GM19397 (cell line): ENCODE measurements around the gene FAM118B.

Experiments
- ATAC-seq: cut with Tn5 transposase; IDR thresholded peaks from one replicate; pipeline ENCODE4 v1.9.1; 2021; ENCODE audit warnings: mild to moderate bottlenecking, moderate library complexity; ENCODE audit not compliant: unreplicated experiment

FAM118B gene

GRCh38 chr11:126267650-126268049 lies 56.1 kb downstream of the FAM118B start:
- ATAC-seq = no peak

- no peak for ATAC-seq
Measured at GRCh38 chr11:126268361-126268707, 56.8 kb downstream of the FAM118B start.

- ATAC-seq = peak; percentile 99
Measured at GRCh38 chr11:126268708-126269579, 57.4 kb downstream of the FAM118B start, which contains the start of the genes FOXRED1 and SRPRA. Gene FOXRED1 (plus strand): TSS chr11:126269154. CDS start chr11:126269207, 53 bp downstream. Gene SRPRA (minus strand): TSS chr11:126268895. CDS start chr11:126268804, 91 bp downstream.

- ATAC-seq = no peak
Measured at GRCh38 chr11:126277322-126277721, 65.7 kb downstream of the FAM118B start.

GRCh38 chr11:126277780-126278179 lies 66.2 kb downstream of the FAM118B start:
- no peak for ATAC-seq

GRCh38 chr11:126279191-126279590 lies 67.6 kb downstream of the FAM118B start:
- no peak for ATAC-seq

GRCh38 chr11:126280595-126280994 lies 69.0 kb downstream of the FAM118B start:
- no peak for ATAC-seq

GRCh38 chr11:126281245-126281644 lies 69.7 kb downstream of the FAM118B start:
- ATAC-seq = no peak

- no peak for ATAC-seq
Measured at GRCh38 chr11:126281666-126282175, 70.1 kb downstream of the FAM118B start.

GRCh38 chr11:126282361-126282735 lies 70.8 kb downstream of the FAM118B start:
- no peak for ATAC-seq

- peak; percentile 71 for ATAC-seq
Measured at GRCh38 chr11:126282736-126283591, 71.4 kb downstream of the FAM118B start, which contains the start of gene TIRAP. Gene TIRAP (plus strand): TSS chr11:126283093. CDS start chr11:126290895, 7,802 bp downstream.

- ATAC-seq = no peak
Measured at GRCh38 chr11:126284829-126285228, 73.2 kb downstream of the FAM118B start.

- no peak for ATAC-seq
Measured at GRCh38 chr11:126288237-126288636, 76.7 kb downstream of the FAM118B start.

GRCh38 chr11:126290887-126291286 lies 79.3 kb downstream of the FAM118B start:
- ATAC-seq = no peak

- ATAC-seq = no peak
Measured at GRCh38 chr11:126293726-126294125, 82.1 kb downstream of the FAM118B start.

GRCh38 chr11:126297004-126297403 lies 85.4 kb downstream of the FAM118B start:
- ATAC-seq = no peak

GRCh38 chr11:126303623-126304456 lies 92.3 kb downstream of the FAM118B start, which contains the start of gene DCPS:
Gene DCPS (plus strand): TSS chr11:126304060. CDS start chr11:126304081, 21 bp downstream.
- peak; percentile 93 for ATAC-seq

- ATAC-seq = no peak
Measured at GRCh38 chr11:126304457-126305075, 93.0 kb downstream of the FAM118B start.

GRCh38 chr11:126305699-126306098 lies 94.1 kb downstream of the FAM118B start:
- peak; percentile 49 for ATAC-seq

GRCh38 chr11:126307706-126308105 lies 96.1 kb downstream of the FAM118B start:
- no peak for ATAC-seq
